ENCODE data around the gene NXN.

DNA sequence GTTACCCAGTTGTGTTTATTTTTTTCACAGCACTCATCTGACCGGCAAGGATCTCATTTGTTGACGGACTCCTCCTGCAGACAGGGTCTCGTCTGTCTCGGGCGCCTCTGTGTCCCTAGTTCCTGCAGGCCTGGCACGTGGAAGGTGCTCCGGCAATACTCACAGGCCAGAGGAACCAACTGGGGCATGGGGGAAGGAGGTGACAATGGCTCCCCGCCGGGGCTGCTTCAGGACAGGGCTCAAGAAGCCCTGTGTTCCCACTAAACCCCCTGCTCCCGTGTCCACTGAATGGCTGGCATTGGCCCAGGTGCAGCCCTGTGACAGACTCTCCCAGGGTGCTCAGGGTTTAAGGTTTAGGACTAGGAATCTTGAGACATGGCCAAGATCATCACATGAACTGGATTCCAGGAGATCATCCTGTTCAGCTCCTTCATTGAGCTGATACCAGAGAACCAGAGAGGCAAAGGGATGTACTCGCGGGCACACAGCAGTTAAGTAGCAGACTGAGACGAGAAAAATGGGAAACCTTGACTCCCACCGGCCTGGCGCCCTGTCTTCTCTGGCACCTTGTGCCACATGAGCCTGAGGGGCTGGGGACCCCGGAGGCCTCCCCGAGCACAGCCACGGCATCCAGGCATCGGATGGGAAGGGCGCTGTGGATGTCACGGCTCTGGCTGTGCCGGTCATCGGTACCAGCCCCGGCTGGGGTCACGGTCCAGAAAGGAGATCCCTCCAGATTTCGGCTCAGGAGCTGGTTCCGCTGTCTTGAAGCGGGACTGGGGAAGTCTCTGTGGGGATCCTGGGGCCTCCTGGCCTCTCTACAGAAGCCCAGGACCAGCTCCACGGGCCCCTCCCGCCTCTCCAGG, 46.4 kb upstream of the NXN start:
- no peak for TF ChIP-seq EP300 (IDR thresholded peaks at IDR 0.05)
- TF ChIP-seq, protein P1, sequence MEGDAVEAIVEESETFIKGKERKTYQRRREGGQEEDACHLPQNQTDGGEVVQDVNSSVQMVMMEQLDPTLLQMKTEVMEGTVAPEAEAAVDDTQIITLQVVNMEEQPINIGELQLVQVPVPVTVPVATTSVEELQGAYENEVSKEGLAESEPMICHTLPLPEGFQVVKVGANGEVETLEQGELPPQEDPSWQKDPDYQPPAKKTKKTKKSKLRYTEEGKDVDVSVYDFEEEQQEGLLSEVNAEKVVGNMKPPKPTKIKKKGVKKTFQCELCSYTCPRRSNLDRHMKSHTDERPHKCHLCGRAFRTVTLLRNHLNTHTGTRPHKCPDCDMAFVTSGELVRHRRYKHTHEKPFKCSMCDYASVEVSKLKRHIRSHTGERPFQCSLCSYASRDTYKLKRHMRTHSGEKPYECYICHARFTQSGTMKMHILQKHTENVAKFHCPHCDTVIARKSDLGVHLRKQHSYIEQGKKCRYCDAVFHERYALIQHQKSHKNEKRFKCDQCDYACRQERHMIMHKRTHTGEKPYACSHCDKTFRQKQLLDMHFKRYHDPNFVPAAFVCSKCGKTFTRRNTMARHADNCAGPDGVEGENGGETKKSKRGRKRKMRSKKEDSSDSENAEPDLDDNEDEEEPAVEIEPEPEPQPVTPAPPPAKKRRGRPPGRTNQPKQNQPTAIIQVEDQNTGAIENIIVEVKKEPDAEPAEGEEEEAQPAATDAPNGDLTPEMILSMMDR (IDR thresholded peaks at IDR 0.05) = no peak

All from ovary (tissue), 3 donors.